ENCODE results near the gene ARHGAP22. TPM values are rescaled to one million over a fixed set of nuclear protein-coding genes. Genes with fewer than 3 reads are reported as not detected.

The ARHGAP22 gene
- total RNA-seq, 2 experiments from 2014 or later: not detected

- POLR2A ChIA-PET: no interaction called here
Measured at GRCh38 chr10:48485711-48486110, 119.2 kb downstream of the ARHGAP22 start.

GRCh38 chr10:48484911-48485310 lies 120.0 kb downstream of the ARHGAP22 start:
- H3K9me3 Mint-ChIP-seq: no peaks in the 10 kb centered on the region
- no peak for DNase-seq

More at GRCh38 chr10:48485711-48486110, 119.2 kb downstream of the ARHGAP22 start:
- Histone ChIP-seq H3K27me3 (ENCODE audit: control insufficient read depth in 1 of 2, insufficient read depth in 2 of 2, low read length in 2 of 2) (no peaks in the 10 kb centered on the region), H3K9me3 (ENCODE audit: control insufficient read depth in 1 of 2, insufficient read depth in 1 of 2, low read length in 2 of 2) (no peaks in the 10 kb centered on the region), H3K4me1 (ENCODE audit: insufficient read depth, low read length) (no peaks in the 10 kb centered on the region), H3K4me3 (ENCODE audit: low read length) (no peak overlapping the region), H3K36me3 (ENCODE audit: insufficient read depth, low read length) (no peaks in the 10 kb centered on the region), H3K27ac (ENCODE audit: low read depth in 1 of 2, low read length in 2 of 2) (no peak overlapping the region)
- CTCF ChIA-PET: no interaction called here
- ATAC-seq (ENCODE audit: poor library complexity): no peak
- Mint-ChIP-seq H3K4me1 (ENCODE audit: low read depth) (no peaks in the 10 kb centered on the region), H3K9me3 (no peaks in the 10 kb centered on the region), H3K36me3 (ENCODE audit: low read depth) (no peaks in the 10 kb centered on the region), H3K27me3 (peaks cover 4% of the 10 kb centered on the region), H3K4me3 (no peak overlapping the region), H3K27ac (no peak overlapping the region)
- TF ChIP-seq CTCF (IDR thresholded peaks at IDR 0.05): no peak
- intact Hi-C loops (cut with DNase I, micrococcal nuclease): no loop called here
- DNase-seq: no peak

GRCh38 chr10:48482207-48482606 lies 122.7 kb downstream of the ARHGAP22 start:
- H3K4me3 Mint-ChIP-seq: no peak overlapping the region
- DNase-seq: no peak
- H3K4me1 Mint-ChIP-seq (ENCODE audit: low read depth): no peaks in the 10 kb centered on the region

More at GRCh38 chr10:48484911-48485310, 120.0 kb downstream of the ARHGAP22 start:
- TF ChIP-seq CTCF (IDR thresholded peaks at IDR 0.05): no peak
- Histone ChIP-seq H3K27me3 (ENCODE audit: control insufficient read depth in 1 of 2, insufficient read depth in 2 of 2, low read length in 2 of 2) (no peaks in the 10 kb centered on the region), H3K27ac (ENCODE audit: low read depth in 1 of 2, low read length in 2 of 2) (no peak overlapping the region), H3K9me3 (ENCODE audit: control insufficient read depth in 1 of 2, insufficient read depth in 1 of 2, low read length in 2 of 2) (no peaks in the 10 kb centered on the region), H3K4me1 (ENCODE audit: insufficient read depth, low read length) (no peaks in the 10 kb centered on the region), H3K4me3 (ENCODE audit: low read length) (no peak overlapping the region), H3K36me3 (ENCODE audit: insufficient read depth, low read length) (no peaks in the 10 kb centered on the region)
- intact Hi-C loops (cut with DNase I, micrococcal nuclease): no loop called here
- Mint-ChIP-seq H3K36me3 (ENCODE audit: low read depth) (no peaks in the 10 kb centered on the region), H3K27me3 (peaks cover 4% of the 10 kb centered on the region), H3K27ac (no peak overlapping the region), H3K4me1 (ENCODE audit: low read depth) (no peaks in the 10 kb centered on the region), H3K4me3 (no peak overlapping the region)
- no peak for ATAC-seq (ENCODE audit: poor library complexity)
- ChIA-PET POLR2A (no interaction called here), CTCF (no interaction called here)

More at GRCh38 chr10:48482207-48482606, 122.7 kb downstream of the ARHGAP22 start:
- Mint-ChIP-seq H3K27me3 (peaks cover 2% of the 10 kb centered on the region), H3K36me3 (ENCODE audit: low read depth) (no peaks in the 10 kb centered on the region), H3K9me3 (no peaks in the 10 kb centered on the region), H3K27ac (no peak overlapping the region)
- ChIA-PET POLR2A (no interaction called here), CTCF (no interaction called here)
- no peak overlapping the region for H3K4me3 ChIP-seq (ENCODE audit: low read length)
- H3K27ac ChIP-seq (ENCODE audit: low read depth in 1 of 2, low read length in 2 of 2): no peak overlapping the region
- H3K36me3 ChIP-seq (ENCODE audit: insufficient read depth, low read length): no peaks in the 10 kb centered on the region
- no peak for ATAC-seq (ENCODE audit: poor library complexity)
- no peaks in the 10 kb centered on the region for H3K4me1 ChIP-seq (ENCODE audit: insufficient read depth, low read length)
- no peaks in the 10 kb centered on the region for H3K27me3 ChIP-seq (ENCODE audit: control insufficient read depth in 1 of 2, insufficient read depth in 2 of 2, low read length in 2 of 2)
- H3K9me3 ChIP-seq (ENCODE audit: control insufficient read depth in 1 of 2, insufficient read depth in 1 of 2, low read length in 2 of 2): no peaks in the 10 kb centered on the region
- no peak for TF ChIP-seq CTCF (IDR thresholded peaks at IDR 0.05)
- intact Hi-C loops (cut with DNase I, micrococcal nuclease): no loop called here
